ENCODE results near the gene ATMIN. TPM values are rescaled to one million over a fixed set of nuclear protein-coding genes. Genes with fewer than 3 reads are reported as not detected.

ATMIN gene
- total RNA-seq (10 to 100 TPM; 30.2 to 36.2 (median 31.8) TPM), total RNA-seq (67.3 to 148 (median 93.1) reads per million in 29 experiments)
- 47.2 TPM for total RNA-seq (2013)

GRCh38 chr16:81035398-81035974, at the start of gene ATMIN:
TSS of gene ATMIN (plus strand) at chr16:81035842. CDS start at chr16:81035871, 29 bp downstream.
- no peaks in the 10 kb centered on the region for H3K27me3 ChIP-seq (replicated peaks in 1 of 2; ENCODE audit: control insufficient read depth in 2 of 2, extremely low read depth in 1 of 2, insufficient read depth in 2 of 2, low read length in 1 of 2)
- H3K9me3 ChIP-seq: no peaks in the 10 kb centered on the region
- ATAC-seq (replicated peaks in 1 of 4) (peak; percentile 94 to 97 (median 96)), DNase-seq (peak; percentile 76 to 95 (median 86))
- ChIA-PET POLR2A (interaction anchor here in 1 of 2 donors (0.6 kb wide), 1 partner anchor 18 kb away, joined by 4 read pairs; no protein-coding TSS in a partner anchor), CTCF (interaction anchor here (0.6 to 3.3 kb wide), 18 partner anchors 17 to 66 kb away, joined by 3 to 35 read pairs (median 4); partner anchors contain the start of genes C16orf46 (in 2 of the 2), CENPN (in 1 of the 2) and CMC2 (in 1 of the 2))
- H3K4me3 Mint-ChIP-seq: peak within 1 kb of the TSS; percentile 82 to 83 (median 83)
- H3K27ac Mint-ChIP-seq: peak within 1 kb of the TSS; percentile 8 to 69
- H3K27me3 Mint-ChIP-seq: no peaks in the 10 kb centered on the region
- peaks cover 0 to under 1% of the 10 kb centered on the region in 2 donors for H3K36me3 ChIP-seq (ENCODE audit: control insufficient read depth in 2 of 2, extremely low read depth in 1 of 2, insufficient read depth in 1 of 2, low read length in 1 of 2)
- H3K36me3 Mint-ChIP-seq: peaks cover 8% of the 10 kb centered on the region
- H3K4me3 ChIP-seq (ENCODE audit: control insufficient read depth in 1 of 2, extremely low read depth in 1 of 2, low read length in 1 of 2): peak within 1 kb of the TSS; percentile 44 to 56
- H3K27ac ChIP-seq (ENCODE audit: low read length): no peak within 1 kb of the TSS
- H3K4me1 Mint-ChIP-seq: peaks cover 24 to 42% (median 32%) of the 10 kb centered on the region in 3 donors
- H3K4me1 ChIP-seq (ENCODE audit: control insufficient read depth in 1 of 2, extremely low read depth in 1 of 2, insufficient read depth in 2 of 2, low read length in 2 of 2): peaks cover 5 to 31% of the 10 kb centered on the region in 2 experiments
- H3K9me3 Mint-ChIP-seq: no peaks in the 10 kb centered on the region
- WGBS (ENCODE audit: insufficient coverage): 2% methylated on average over 47 of the region's 54 CpGs

DNA sequence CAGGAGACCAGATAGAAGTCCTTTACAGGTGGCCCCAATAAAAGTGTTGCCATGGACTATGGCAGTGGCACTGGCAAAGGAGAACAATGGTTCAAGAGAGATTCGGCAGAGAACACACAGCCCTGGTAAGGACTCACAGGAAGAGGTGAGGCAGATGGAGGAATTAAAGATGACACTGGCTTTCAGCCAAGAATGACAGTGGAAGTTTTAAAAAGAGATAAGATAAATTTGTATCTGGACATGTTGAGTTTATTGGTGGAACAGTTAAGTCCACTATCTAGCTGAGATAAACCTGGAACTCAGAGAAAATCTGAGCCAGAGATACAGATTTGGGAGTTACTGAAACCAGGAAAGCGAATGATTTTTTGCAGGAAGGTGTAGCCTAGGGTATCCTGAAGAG, 49.1 kb upstream of the ATMIN start:
- CTCF ChIA-PET: no interaction called here
- no peaks in the 10 kb centered on the region for H3K9me3 ChIP-seq
- H3K9me3 Mint-ChIP-seq: no peaks in the 10 kb centered on the region
- H3K4me1 ChIP-seq (ENCODE audit: control insufficient read depth in 1 of 2, extremely low read depth in 1 of 2, insufficient read depth in 2 of 2, low read length in 2 of 2): peaks cover 0 to 11% of the 10 kb centered on the region in 2 experiments
- DNase-seq: no peak
- peaks cover 0 to 8% of the 10 kb centered on the region in 2 donors for H3K36me3 ChIP-seq (ENCODE audit: control insufficient read depth in 2 of 2, extremely low read depth in 1 of 2, insufficient read depth in 1 of 2, low read length in 1 of 2)
- no peak for ATAC-seq (replicated peaks in 1 of 4)
- peaks cover 27 to 42% (median 36%) of the 10 kb centered on the region in 3 donors for H3K4me1 Mint-ChIP-seq
- H3K27ac ChIP-seq (ENCODE audit: low read length): no peak overlapping the region
- H3K27me3 ChIP-seq (replicated peaks in 1 of 2; ENCODE audit: control insufficient read depth in 2 of 2, extremely low read depth in 1 of 2, insufficient read depth in 2 of 2, low read length in 1 of 2): no peaks in the 10 kb centered on the region
- POLR2A ChIA-PET: no interaction called here
- H3K27me3 Mint-ChIP-seq: no peaks in the 10 kb centered on the region
- no peak overlapping the region for H3K4me3 Mint-ChIP-seq
- no peak overlapping the region for H3K27ac Mint-ChIP-seq
- peaks cover 30% of the 10 kb centered on the region for H3K36me3 Mint-ChIP-seq
- WGBS (ENCODE audit: insufficient coverage): 72% methylated on average over 2 of the region's 2 CpGs
- no peak overlapping the region for H3K4me3 ChIP-seq (ENCODE audit: control insufficient read depth in 1 of 2, extremely low read depth in 1 of 2, low read length in 1 of 2)

- no peak overlapping the region for H3K27ac ChIP-seq (ENCODE audit: low read length)
- H3K4me1 Mint-ChIP-seq: peaks cover 40% of the 10 kb centered on the region in 3 donors
- peaks cover 33% of the 10 kb centered on the region for H3K36me3 Mint-ChIP-seq
- H3K36me3 ChIP-seq (ENCODE audit: control insufficient read depth in 2 of 2, extremely low read depth in 1 of 2, insufficient read depth in 1 of 2, low read length in 1 of 2): peaks cover 0 to 20% of the 10 kb centered on the region in 2 donors
- ChIA-PET POLR2A (no interaction called here), CTCF (interaction anchor here in 1 of 2 donors (1.4 kb wide), 1 partner anchor 14 kb away, joined by 4 read pairs; no protein-coding TSS in a partner anchor)
- H3K4me3 Mint-ChIP-seq: no peak overlapping the region
- H3K4me3 ChIP-seq (ENCODE audit: control insufficient read depth in 1 of 2, extremely low read depth in 1 of 2, low read length in 1 of 2): no peak overlapping the region
- DNase-seq: no peak
- H3K9me3 Mint-ChIP-seq: no peaks in the 10 kb centered on the region
- H3K27ac Mint-ChIP-seq: no peak overlapping the region
- H3K4me1 ChIP-seq (ENCODE audit: control insufficient read depth in 1 of 2, extremely low read depth in 1 of 2, insufficient read depth in 2 of 2, low read length in 2 of 2): peaks cover 0 to 11% of the 10 kb centered on the region in 2 experiments
- no CpG with 5 or more reads among the region's 7 CpGs for WGBS (ENCODE audit: insufficient coverage)
- no peaks in the 10 kb centered on the region for H3K9me3 ChIP-seq
- no peaks in the 10 kb centered on the region for H3K27me3 ChIP-seq (replicated peaks in 1 of 2; ENCODE audit: control insufficient read depth in 2 of 2, extremely low read depth in 1 of 2, insufficient read depth in 2 of 2, low read length in 1 of 2)
- no peak for ATAC-seq (replicated peaks in 1 of 4)
- H3K27me3 Mint-ChIP-seq: no peaks in the 10 kb centered on the region
These were observed 46.9 kb upstream of the ATMIN start for GRCh38 chr16:80988756-80989155.

DNA sequence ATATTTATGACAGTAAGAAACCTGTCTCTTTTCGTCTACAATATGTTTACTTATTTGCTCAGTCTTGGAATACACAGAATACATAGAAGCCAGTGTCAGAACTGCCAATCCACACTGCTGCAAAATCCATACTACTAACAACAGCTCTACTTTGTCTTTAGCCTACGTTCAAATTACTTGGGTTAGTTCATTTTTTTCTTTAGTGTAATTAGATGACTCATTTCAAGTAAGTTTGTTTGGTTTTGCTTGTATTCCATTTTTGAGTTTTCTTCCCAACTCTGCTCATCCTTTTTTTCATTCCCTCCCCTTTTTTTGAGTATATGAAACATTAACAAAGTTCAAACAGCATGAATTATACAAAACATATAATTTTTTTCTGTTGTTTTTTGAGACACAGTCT, 45.8 kb upstream of the ATMIN start:
- Histone ChIP-seq H3K4me1 (ENCODE audit: control insufficient read depth in 1 of 2, extremely low read depth in 1 of 2, insufficient read depth in 2 of 2, low read length in 2 of 2) (peaks cover 0 to 11% of the 10 kb centered on the region in 2 experiments), H3K36me3 (ENCODE audit: control insufficient read depth in 2 of 2, extremely low read depth in 1 of 2, insufficient read depth in 1 of 2, low read length in 1 of 2) (peaks cover 0 to 23% of the 10 kb centered on the region in 2 donors), H3K4me3 (ENCODE audit: control insufficient read depth in 1 of 2, extremely low read depth in 1 of 2, low read length in 1 of 2) (no peak overlapping the region), H3K27ac (ENCODE audit: low read length) (no peak overlapping the region), H3K27me3 (replicated peaks in 1 of 2; ENCODE audit: control insufficient read depth in 2 of 2, extremely low read depth in 1 of 2, insufficient read depth in 2 of 2, low read length in 1 of 2) (no peaks in the 10 kb centered on the region), H3K9me3 (no peaks in the 10 kb centered on the region)
- H3K27me3 Mint-ChIP-seq: no peaks in the 10 kb centered on the region
- H3K4me1 Mint-ChIP-seq: peaks cover 47 to 51% (median 48%) of the 10 kb centered on the region in 3 donors
- H3K36me3 Mint-ChIP-seq: peaks cover 40% of the 10 kb centered on the region
- 89% methylated on average over 1 of the region's 2 CpGs for WGBS (ENCODE audit: insufficient coverage)
- no peaks in the 10 kb centered on the region for H3K9me3 Mint-ChIP-seq
- CTCF ChIA-PET: interaction anchor here (0.9 to 1.2 kb wide), 2 partner anchors 15 to 46 kb away, joined by 3 read pairs; partner anchors contain the start of gene ATMIN (in 1 of the 2)
- DNase-seq (no peak), ATAC-seq (replicated peaks in 1 of 4) (no peak)
- no peak overlapping the region for H3K27ac Mint-ChIP-seq
- POLR2A ChIA-PET: no interaction called here
- H3K4me3 Mint-ChIP-seq: no peak overlapping the region

DNA sequence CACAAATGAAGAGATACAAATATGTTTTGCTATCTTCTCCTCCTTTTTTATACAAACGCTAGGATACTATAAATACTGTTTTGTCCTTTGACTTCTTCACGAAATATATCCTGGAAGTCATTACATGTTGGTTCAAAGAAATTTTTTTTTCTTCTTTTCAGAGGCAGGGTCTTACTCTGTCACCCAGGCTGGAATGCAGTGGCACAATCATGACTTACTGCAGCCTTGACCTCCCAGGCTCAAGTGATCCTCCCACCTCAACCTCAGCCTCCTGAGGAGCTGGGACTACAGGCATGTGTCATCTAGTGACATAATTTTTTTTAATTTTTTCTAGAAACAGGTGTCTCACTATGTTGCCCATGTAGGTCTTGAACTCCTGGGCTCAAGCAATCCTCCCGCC, 45.1 kb upstream of the ATMIN start:
- H3K4me1 Mint-ChIP-seq: peaks cover 47 to 56% (median 47%) of the 10 kb centered on the region in 3 donors
- H3K4me3 ChIP-seq (ENCODE audit: control insufficient read depth in 1 of 2, extremely low read depth in 1 of 2, low read length in 1 of 2): no peak overlapping the region
- no peak for ATAC-seq (replicated peaks in 1 of 4)
- no peaks in the 10 kb centered on the region for H3K27me3 ChIP-seq (replicated peaks in 1 of 2; ENCODE audit: control insufficient read depth in 2 of 2, extremely low read depth in 1 of 2, insufficient read depth in 2 of 2, low read length in 1 of 2)
- peaks cover 38% of the 10 kb centered on the region for H3K36me3 Mint-ChIP-seq
- POLR2A ChIA-PET: no interaction called here
- H3K36me3 ChIP-seq (ENCODE audit: control insufficient read depth in 2 of 2, extremely low read depth in 1 of 2, insufficient read depth in 1 of 2, low read length in 1 of 2): peaks cover 0 to 23% of the 10 kb centered on the region in 2 donors
- CTCF ChIA-PET: interaction anchor here in 1 of 2 donors (1.2 kb wide), 1 partner anchor 14 kb away, joined by 3 read pairs; no protein-coding TSS in a partner anchor
- no peaks in the 10 kb centered on the region for H3K9me3 ChIP-seq
- H3K27me3 Mint-ChIP-seq: no peaks in the 10 kb centered on the region
- no peak overlapping the region for H3K4me3 Mint-ChIP-seq
- WGBS (ENCODE audit: insufficient coverage): 100% methylated on average over 1 of the region's 3 CpGs
- peaks cover 0 to 11% of the 10 kb centered on the region in 2 experiments for H3K4me1 ChIP-seq (ENCODE audit: control insufficient read depth in 1 of 2, extremely low read depth in 1 of 2, insufficient read depth in 2 of 2, low read length in 2 of 2)
- H3K27ac Mint-ChIP-seq: no peak overlapping the region
- DNase-seq: no peak
- no peaks in the 10 kb centered on the region for H3K9me3 Mint-ChIP-seq
- H3K27ac ChIP-seq (ENCODE audit: low read length): no peak overlapping the region

DNA sequence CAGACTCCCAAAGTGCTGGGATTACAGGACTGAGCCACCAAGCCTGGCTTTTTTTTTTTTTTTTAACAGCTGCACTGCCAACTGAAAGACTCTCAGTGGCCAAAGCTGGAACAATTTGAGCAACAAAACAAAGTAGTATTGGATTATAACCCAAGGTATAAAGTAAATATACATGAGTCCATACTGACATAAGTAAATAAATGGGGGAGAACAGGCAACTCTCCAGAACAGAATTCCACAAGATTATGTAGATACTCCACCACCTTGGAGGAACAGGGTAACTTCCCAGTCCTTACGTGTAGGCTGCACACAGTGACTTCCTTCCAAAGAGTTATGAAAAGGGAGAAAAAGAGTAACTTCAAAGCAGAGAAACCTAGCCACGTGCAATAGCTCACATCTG, 44.7 kb upstream of the ATMIN start:
- H3K4me1 ChIP-seq (ENCODE audit: control insufficient read depth in 1 of 2, extremely low read depth in 1 of 2, insufficient read depth in 2 of 2, low read length in 2 of 2): peaks cover 0 to 11% of the 10 kb centered on the region in 2 experiments
- H3K27me3 Mint-ChIP-seq: no peaks in the 10 kb centered on the region
- DNase-seq (no peak), ATAC-seq (replicated peaks in 1 of 4) (no peak)
- peaks cover 45 to 57% (median 46%) of the 10 kb centered on the region in 3 donors for H3K4me1 Mint-ChIP-seq
- H3K4me3 ChIP-seq (ENCODE audit: control insufficient read depth in 1 of 2, extremely low read depth in 1 of 2, low read length in 1 of 2): no peak overlapping the region
- H3K9me3 Mint-ChIP-seq: no peaks in the 10 kb centered on the region
- H3K27ac ChIP-seq (ENCODE audit: low read length): no peak overlapping the region
- no peak overlapping the region for H3K27ac Mint-ChIP-seq
- CTCF ChIA-PET: no interaction called here
- peaks cover 36% of the 10 kb centered on the region for H3K36me3 Mint-ChIP-seq
- WGBS (ENCODE audit: insufficient coverage): no CpG with 5 or more reads among the region's 2 CpGs
- H3K27me3 ChIP-seq (replicated peaks in 1 of 2; ENCODE audit: control insufficient read depth in 2 of 2, extremely low read depth in 1 of 2, insufficient read depth in 2 of 2, low read length in 1 of 2): no peaks in the 10 kb centered on the region
- H3K9me3 ChIP-seq: no peaks in the 10 kb centered on the region
- H3K4me3 Mint-ChIP-seq: no peak overlapping the region
- peaks cover 0 to 23% of the 10 kb centered on the region in 2 donors for H3K36me3 ChIP-seq (ENCODE audit: control insufficient read depth in 2 of 2, extremely low read depth in 1 of 2, insufficient read depth in 1 of 2, low read length in 1 of 2)
- POLR2A ChIA-PET: interaction anchor here in 1 of 2 donors (0.5 kb wide), 1 partner anchor 13 kb away, joined by 4 read pairs; no protein-coding TSS in a partner anchor
